PC-3 (cell line): ENCODE measurements around the gene AOAH. TPM values are rescaled to one million over a fixed set of nuclear protein-coding genes. Genes with fewer than 3 reads are reported as not detected.

Source experiments
- ATAC-seq: fragments of 200-7000 bp; cut with Tn5 transposase; 2 replicates; pipeline ENCODE4 v1.9.1; 2020; ENCODE audit warnings: mild to moderate bottlenecking, moderate library complexity
- BruUV-seq: library from RNA; stranded (reverse); fragments of 400-500 nt; replicated peaks from 2 replicates; lab custom pipeline; 2021; lab: Mats Ljungman, UMichigan
- CTCF ChIA-PET: fragments of 300-600 bp; sonication (Branson Sonifier 250); formaldehyde crosslinking; loops from one replicate; lab custom pipeline; 2022; ENCODE audit warnings: antibody characterized with exemption; lab: Charles Lee
- POLR2A ChIA-PET: fragments of 300-600 bp; sonication (Branson Sonifier 250); formaldehyde crosslinking; loops from one replicate; lab custom pipeline; 2022; ENCODE audit warnings: antibody characterized with exemption; ENCODE audit not compliant: unreplicated experiment; lab: Charles Lee
- DNase-seq: peaks from one replicate; pipeline ENCODE4 v3.0.0-alpha.2; 2015
- H2AFZ ChIP-seq: fragments of 300-600 bp; sonication (generic); 2 replicates; pipeline ENCODE4 v1.6.0; 2016; ENCODE audit warnings: antibody characterized with exemption, low read length
- H3F3A ChIP-seq: fragments of 300-600 bp; sonication (generic); one replicate; pipeline ENCODE4 v1.6.0; 2017; ENCODE audit warnings: antibody characterized with exemption, low read length, control low read depth, mild to moderate bottlenecking; ENCODE audit not compliant: unreplicated experiment
- H3K27ac ChIP-seq: fragments of 300-600 bp; sonication (generic); 2 replicates; pipeline ENCODE4 v1.5.1; 2016; ENCODE audit warnings: mild to moderate bottlenecking, low read length
- H3K27me3 ChIP-seq: fragments of 300-600 bp; sonication (generic); 2 replicates; pipeline ENCODE4 v1.6.1; 2016; ENCODE audit warnings: low read length, mixed read lengths
- H3K36me3 ChIP-seq: fragments of 300-600 bp; sonication (generic); 2 replicates; pipeline ENCODE4 v1.6.1; 2016; ENCODE audit warnings: low read depth, mixed run types, low read length, mixed read lengths
- H3K4me1 ChIP-seq: fragments of 300-600 bp; sonication (generic); 2 replicates; pipeline ENCODE4 v1.5.1; 2016; ENCODE audit warnings: low read length; ENCODE audit not compliant: insufficient read depth
- H3K4me2 ChIP-seq: fragments of 300-600 bp; sonication (generic); 2 replicates; pipeline ENCODE4 v1.6.0; 2016; ENCODE audit warnings: low read length
- H3K4me3 ChIP-seq: fragments of 300-600 bp; sonication (generic); 2 replicates; pipeline ENCODE4 v1.5.1; 2016; ENCODE audit warnings: mild to moderate bottlenecking, low read length, mixed read lengths
- H3K79me2 ChIP-seq: fragments of 300-600 bp; sonication (generic); 2 replicates; pipeline ENCODE4 v1.6.1; 2017; ENCODE audit warnings: low read length, mixed read lengths
- H3K9ac ChIP-seq: fragments of 300-600 bp; sonication (generic); 2 replicates; pipeline ENCODE4 v1.6.0; 2016; ENCODE audit warnings: mild to moderate bottlenecking, low read length
- H3K9me2 ChIP-seq: fragments of 300-600 bp; sonication (generic); replicated peaks from 2 replicates; pipeline ENCODE4 v1.6.1; 2016; ENCODE audit warnings: mixed run types, low read length, mixed read lengths
- H3K9me3 ChIP-seq: fragments of 300-600 bp; sonication (generic); 2 replicates; pipeline ENCODE4 v1.6.1; 2016; ENCODE audit warnings: low read length, mixed read lengths
- H4K20me1 ChIP-seq: fragments of 300-600 bp; sonication (generic); 2 replicates; pipeline ENCODE4 v1.6.1; 2016; ENCODE audit warnings: low read length, mixed read lengths
- EZH2 ChIP-seq: fragments of 300-600 bp; sonication (generic); IDR thresholded peaks from one replicate; pipeline ENCODE4 v1.6.1; 2017; ENCODE audit warnings: antibody characterized with exemption, mild to moderate bottlenecking, low read length; ENCODE audit not compliant: unreplicated experiment
- EZH2phosphoT487 ChIP-seq: fragments of 300-600 bp; sonication (generic); IDR thresholded peaks from 2 replicates; pipeline ENCODE4 v1.6.1; 2018; ENCODE audit warnings: mild to moderate bottlenecking, antibody characterized with exemption, low read length, borderline replicate concordance
- intact Hi-C: fragments of 100-400 bp; cut with micrococcal nuclease; formaldehyde crosslinking; loops from 2 replicates; pipeline ENCODE4 v1.9.0; 2023
- total RNA-seq: library from RNA; depleted of rRNA; stranded (reverse); fragments of >200 nt; gene quantifications from 2 replicates; pipeline ENCODE4 v1.2.3, GENCODE V29; 2014
- TF ChIP-seq, protein P1 (sequence below): fragments of 300-600 bp; sonication (generic); conservative IDR thresholded peaks from 2 replicates; pipeline ENCODE4 v1.5.1; 2017; ENCODE audit warnings: antibody characterized with exemption, low read depth, mild to moderate bottlenecking, low read length

The AOAH gene
- total RNA-seq, 1 experiment from 2014 or later, result not detected

GRCh38 chr7:36570528-36571189 lies 153.6 kb downstream of the AOAH start:
- DNase-seq (no peak), ATAC-seq (no peak)
- H3K27me3 ChIP-seq, result no peaks in the 10 kb centered on the region; the same call in 1 of the 2 replicates
- H3K9me3 ChIP-seq, result no peaks in the 10 kb centered on the region
- no peak overlapping the region for H3K27ac ChIP-seq
- H3K4me1 ChIP-seq, result no peaks in the 10 kb centered on the region
- intact Hi-C loops, result no loop called here
- H3F3A ChIP-seq, result no peaks in the 10 kb centered on the region
- no peak overlapping the region for H3K4me3 ChIP-seq
- H3K4me2 ChIP-seq, result no peak overlapping the region
- no peaks in the 10 kb centered on the region for H4K20me1 ChIP-seq
- BruUV-seq, result no TSS peak
- no peaks in the 10 kb centered on the region for H3K9me2 ChIP-seq
- POLR2A ChIA-PET, result no interaction called here
- no peaks in the 10 kb centered on the region for H3K36me3 ChIP-seq
- no peak overlapping the region for H3K9ac ChIP-seq
- no peaks in the 10 kb centered on the region for H3K79me2 ChIP-seq
- no peak overlapping the region for H2AFZ ChIP-seq
- no peak for TF ChIP-seq EZH2phosphoT487
- CTCF ChIA-PET, result no interaction called here

- Histone ChIP-seq H3K27me3 (peaks cover 16% of the 10 kb centered on the region), H3K9me3 (no peaks in the 10 kb centered on the region), H3K4me1 (no peaks in the 10 kb centered on the region), H3K27ac (no peak overlapping the region), H3K4me3 (no peak overlapping the region), H4K20me1 (no peaks in the 10 kb centered on the region), H3K9me2 (no peaks in the 10 kb centered on the region), H3K9ac (no peak overlapping the region), H3F3A (no peaks in the 10 kb centered on the region), H3K79me2 (no peaks in the 10 kb centered on the region), H3K36me3 (no peaks in the 10 kb centered on the region), H3K4me2 (no peak overlapping the region), H2AFZ (no peak overlapping the region)
- DNase-seq (no peak), ATAC-seq (no peak)
- no TSS peak for BruUV-seq
- TF ChIP-seq EZH2, result no peak
- TF ChIP-seq EZH2phosphoT487, result no peak
- TF ChIP-seq, protein P1, sequence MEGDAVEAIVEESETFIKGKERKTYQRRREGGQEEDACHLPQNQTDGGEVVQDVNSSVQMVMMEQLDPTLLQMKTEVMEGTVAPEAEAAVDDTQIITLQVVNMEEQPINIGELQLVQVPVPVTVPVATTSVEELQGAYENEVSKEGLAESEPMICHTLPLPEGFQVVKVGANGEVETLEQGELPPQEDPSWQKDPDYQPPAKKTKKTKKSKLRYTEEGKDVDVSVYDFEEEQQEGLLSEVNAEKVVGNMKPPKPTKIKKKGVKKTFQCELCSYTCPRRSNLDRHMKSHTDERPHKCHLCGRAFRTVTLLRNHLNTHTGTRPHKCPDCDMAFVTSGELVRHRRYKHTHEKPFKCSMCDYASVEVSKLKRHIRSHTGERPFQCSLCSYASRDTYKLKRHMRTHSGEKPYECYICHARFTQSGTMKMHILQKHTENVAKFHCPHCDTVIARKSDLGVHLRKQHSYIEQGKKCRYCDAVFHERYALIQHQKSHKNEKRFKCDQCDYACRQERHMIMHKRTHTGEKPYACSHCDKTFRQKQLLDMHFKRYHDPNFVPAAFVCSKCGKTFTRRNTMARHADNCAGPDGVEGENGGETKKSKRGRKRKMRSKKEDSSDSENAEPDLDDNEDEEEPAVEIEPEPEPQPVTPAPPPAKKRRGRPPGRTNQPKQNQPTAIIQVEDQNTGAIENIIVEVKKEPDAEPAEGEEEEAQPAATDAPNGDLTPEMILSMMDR, result no peak
- ChIA-PET CTCF (no interaction called here), POLR2A (no interaction called here)
- intact Hi-C loops, result no loop called here
Measured at GRCh38 chr7:36568452-36568849, 155.8 kb downstream of the AOAH start.

DNA sequence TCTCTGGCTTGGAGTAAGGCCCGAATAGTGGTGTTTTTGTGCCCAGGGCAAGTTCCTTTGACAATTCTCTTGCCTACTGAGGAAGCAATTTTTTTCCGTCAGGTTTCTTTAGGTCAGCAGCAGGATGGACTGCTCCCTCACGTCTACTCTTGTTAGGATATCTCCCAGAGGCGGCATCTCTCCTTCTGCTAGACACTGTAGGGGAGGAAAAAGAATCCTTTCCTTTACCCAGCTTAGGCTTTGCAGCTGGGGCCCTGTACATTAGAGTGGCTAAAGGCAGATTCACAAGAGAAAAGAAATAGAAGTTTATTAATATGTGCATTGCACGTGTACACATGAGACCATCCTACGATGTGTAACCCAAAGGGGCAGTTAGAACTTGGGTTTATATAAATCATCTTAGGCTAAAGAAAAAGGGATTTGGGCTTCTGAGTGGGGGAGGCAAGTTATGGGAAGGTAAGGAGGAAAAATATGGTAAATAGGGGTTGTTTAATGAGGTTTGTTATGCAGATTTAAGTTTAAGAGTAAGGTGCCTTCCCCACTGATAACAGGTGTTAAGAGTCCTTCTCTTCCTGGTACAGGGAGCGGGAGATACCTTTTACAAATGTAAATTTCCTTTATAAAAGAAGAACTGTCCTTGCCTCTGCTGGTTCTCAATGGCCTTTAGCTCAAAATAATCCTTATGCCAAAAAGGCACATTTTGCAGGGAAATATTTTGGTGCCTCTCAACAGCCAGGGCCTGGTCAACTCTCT lies 156.4 kb downstream of the AOAH start:
- no peak overlapping the region for H3K27ac ChIP-seq
- peaks cover 21% of the 10 kb centered on the region for H3K27me3 ChIP-seq
- H3K9me2 ChIP-seq, result no peaks in the 10 kb centered on the region
- POLR2A ChIA-PET, result no interaction called here
- H3K4me2 ChIP-seq, result no peak overlapping the region
- CTCF ChIA-PET, result no interaction called here
- TF ChIP-seq EZH2, result no peak
- TF ChIP-seq, protein P1, result no peak
- no peak for TF ChIP-seq EZH2phosphoT487
- no peak overlapping the region for H2AFZ ChIP-seq
- ATAC-seq (no peak), DNase-seq (no peak)
- H3K79me2 ChIP-seq, result no peaks in the 10 kb centered on the region
- no peak overlapping the region for H3K4me3 ChIP-seq
- no peaks in the 10 kb centered on the region for H4K20me1 ChIP-seq
- no peaks in the 10 kb centered on the region for H3K36me3 ChIP-seq
- no TSS peak for BruUV-seq
- H3F3A ChIP-seq, result no peaks in the 10 kb centered on the region
- H3K9me3 ChIP-seq, result no peaks in the 10 kb centered on the region
- H3K9ac ChIP-seq, result no peak overlapping the region
- intact Hi-C loops, result no loop called here
- no peaks in the 10 kb centered on the region for H3K4me1 ChIP-seq
